Progenitor cell of endocrine pancreas (in vitro differentiated cells): ENCODE results near the gene MCRS1. TPM values are rescaled to one million over a fixed set of nuclear protein-coding genes. Genes with fewer than 3 reads are reported as not detected.

ENCODE experiments used
- DNase-seq: peaks from one replicate; pipeline ENCODE4 v3.0.0; 2021; ENCODE audit warnings: low spot score; ENCODE audit not compliant: unreplicated experiment
- H3K27ac Mint-ChIP-seq: 2 replicates; pipeline ENCODE4 v1.8.0; 2021; ENCODE audit warnings: mild to moderate bottlenecking, moderate library complexity, mixed read lengths
- H3K27me3 Mint-ChIP-seq: 2 replicates; pipeline ENCODE4 v1.8.0; 2021; ENCODE audit warnings: mixed read lengths
- H3K36me3 Mint-ChIP-seq: 2 replicates; pipeline ENCODE4 v1.8.0; 2022; ENCODE audit warnings: mixed read lengths; ENCODE audit not compliant: insufficient read depth
- H3K4me1 Mint-ChIP-seq: 2 replicates; pipeline ENCODE4 v1.8.0; 2021; ENCODE audit warnings: low read depth, mixed read lengths
- H3K4me3 Mint-ChIP-seq: 2 replicates; pipeline ENCODE4 v1.8.0; 2021; ENCODE audit warnings: low read depth, mild to moderate bottlenecking, moderate library complexity, mixed read lengths
- H3K9me3 Mint-ChIP-seq: 2 replicates; pipeline ENCODE4 v1.8.0; 2021; ENCODE audit warnings: low read depth, mixed read lengths
- CTCF ChIP-seq: fragments of 200-600 bp; sonication (generic); IDR thresholded peaks from one replicate; pipeline ENCODE4 v1.5.0; 2021; ENCODE audit warnings: antibody characterized with exemption, mild to moderate bottlenecking; ENCODE audit not compliant: unreplicated experiment
- total RNA-seq: library from RNA; stranded (reverse); gene quantifications from 2 replicates; pipeline ENCODE4 v1.2.1, GENCODE V29; 2021

The MCRS1 gene
- total RNA-seq, 1 donor from 2014 or later: 92.6 TPM

GRCh38 chr12:49543221-49543913, 24.6 kb downstream of the MCRS1 start:
- TF ChIP-seq CTCF: no peak
- no peaks in the 10 kb centered on the region for H3K9me3 Mint-ChIP-seq
- peaks cover 16% of the 10 kb centered on the region for H3K36me3 Mint-ChIP-seq
- no peak for DNase-seq
- H3K27me3 Mint-ChIP-seq: peaks cover 71% of the 10 kb centered on the region
- H3K4me3 Mint-ChIP-seq: no peak overlapping the region
- peaks cover 13% of the 10 kb centered on the region for H3K4me1 Mint-ChIP-seq
- H3K27ac Mint-ChIP-seq: no peak overlapping the region

GRCh38 chr12:49542592-49543160, 25.3 kb downstream of the MCRS1 start:
- TF ChIP-seq CTCF: no peak
- H3K27ac Mint-ChIP-seq: no peak overlapping the region
- no peak for DNase-seq
- peaks cover 68% of the 10 kb centered on the region for H3K27me3 Mint-ChIP-seq
- H3K4me3 Mint-ChIP-seq: no peak overlapping the region
- peaks cover 13% of the 10 kb centered on the region for H3K4me1 Mint-ChIP-seq
- H3K36me3 Mint-ChIP-seq: peaks cover 16% of the 10 kb centered on the region
- H3K9me3 Mint-ChIP-seq: no peaks in the 10 kb centered on the region

GRCh38 chr12:49541911-49542505, 25.9 kb downstream of the MCRS1 start:
- H3K4me3 Mint-ChIP-seq: no peak overlapping the region
- H3K36me3 Mint-ChIP-seq: peaks cover 16% of the 10 kb centered on the region
- H3K27me3 Mint-ChIP-seq: peaks cover 67% of the 10 kb centered on the region
- no peak for TF ChIP-seq CTCF
- peaks cover 14% of the 10 kb centered on the region for H3K4me1 Mint-ChIP-seq
- no peak overlapping the region for H3K27ac Mint-ChIP-seq
- no peaks in the 10 kb centered on the region for H3K9me3 Mint-ChIP-seq
- DNase-seq: no peak

- H3K27ac Mint-ChIP-seq: no peak overlapping the region
- no peaks in the 10 kb centered on the region for H3K9me3 Mint-ChIP-seq
- H3K4me1 Mint-ChIP-seq: peaks cover 19% of the 10 kb centered on the region
- no peak for TF ChIP-seq CTCF
- H3K36me3 Mint-ChIP-seq: peaks cover 16% of the 10 kb centered on the region
- DNase-seq: no peak
- H3K4me3 Mint-ChIP-seq: peak overlapping the region; percentile 40
- H3K27me3 Mint-ChIP-seq: peaks cover 71% of the 10 kb centered on the region
These were observed 26.6 kb downstream of the MCRS1 start for GRCh38 chr12:49541140-49541861.
